Measurements from ENCODE around the gene F2.

DNA sequence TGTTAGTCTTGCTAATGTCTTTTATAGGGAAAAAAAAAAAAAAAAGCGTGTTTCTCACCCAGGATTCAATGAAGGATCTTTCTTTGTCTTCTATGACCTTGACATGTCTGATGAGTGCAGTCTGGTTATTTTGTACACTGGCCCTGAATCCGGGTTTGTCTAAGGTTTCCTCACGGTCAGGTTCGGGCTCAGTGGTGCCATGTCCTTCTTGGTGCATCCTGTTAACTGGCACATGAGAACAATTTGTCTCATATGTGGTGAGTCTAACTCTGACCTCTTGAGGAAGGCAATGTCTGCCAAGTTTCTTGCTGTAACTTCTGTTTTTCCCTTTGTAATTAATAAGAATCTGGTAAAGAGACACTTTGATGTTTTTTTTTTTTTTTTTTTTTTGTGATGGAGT, 12.5 kb downstream of the F2 start:
- TF ChIP-seq TP53 (CRISPR knock-in tag; conservative IDR thresholded peaks at IDR 0.05) (no peak), CTCF (CRISPR knock-in tag; IDR thresholded peaks at IDR 0.05) (no peak), HNRNPUL1 (IDR thresholded peaks at IDR 0.05; ENCODE audit: low read depth, low read length) (no peak), SIX4 (CRISPR knock-in tag; IDR thresholded peaks at IDR 0.05) (no peak), SP1 (IDR thresholded peaks at IDR 0.05) (no peak), SP1 (CRISPR knock-in tag; IDR thresholded peaks at IDR 0.05) (no peak), NFE2L1 (CRISPR knock-in tag; IDR thresholded peaks at IDR 0.05; ENCODE audit: borderline replicate concordance) (no peak), GABPA (IDR thresholded peaks at IDR 0.05; ENCODE audit: low read depth, low read length) (no peak), GABPA (CRISPR knock-in tag; IDR thresholded peaks at IDR 0.05; ENCODE audit: low read depth) (no peak), IRF1 (CRISPR knock-in tag; IDR thresholded peaks at IDR 0.05; ENCODE audit: low read depth) (no peak), ZNF441 (CRISPR knock-in tag; IDR thresholded peaks at IDR 0.05; ENCODE audit: borderline replicate concordance) (no peak), GLMP (CRISPR knock-in tag; IDR thresholded peaks at IDR 0.05; ENCODE audit: borderline replicate concordance) (no peak)
- TF ChIP-seq, protein P1, sequence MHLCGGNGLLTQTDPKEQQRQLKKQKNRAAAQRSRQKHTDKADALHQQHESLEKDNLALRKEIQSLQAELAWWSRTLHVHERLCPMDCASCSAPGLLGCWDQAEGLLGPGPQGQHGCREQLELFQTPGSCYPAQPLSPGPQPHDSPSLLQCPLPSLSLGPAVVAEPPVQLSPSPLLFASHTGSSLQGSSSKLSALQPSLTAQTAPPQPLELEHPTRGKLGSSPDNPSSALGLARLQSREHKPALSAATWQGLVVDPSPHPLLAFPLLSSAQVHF (CRISPR knock-in tag; IDR thresholded peaks at IDR 0.05): no peak
